PFSK-1 (cell line): ENCODE data around the gene ARHGEF19.

Experiments used
- POLR2AphosphoS5 ChIP-seq: IDR thresholded peaks from 2 replicates; pipeline ENCODE4 v1.6.1; 2012; ENCODE audit warnings: low read depth, mild to moderate bottlenecking, control low read depth, low read length, moderate library complexity
- SIN3A ChIP-seq: IDR thresholded peaks from 2 replicates; pipeline ENCODE4 v1.6.1; 2012; ENCODE audit warnings: mild to moderate bottlenecking, low read length, moderate library complexity, borderline replicate concordance; ENCODE audit not compliant: insufficient read depth
- TAF1 ChIP-seq: IDR thresholded peaks from 2 replicates; pipeline ENCODE4 v1.6.1; 2012; ENCODE audit warnings: low read length, control low read depth, borderline replicate concordance; ENCODE audit not compliant: insufficient read depth

DNA sequence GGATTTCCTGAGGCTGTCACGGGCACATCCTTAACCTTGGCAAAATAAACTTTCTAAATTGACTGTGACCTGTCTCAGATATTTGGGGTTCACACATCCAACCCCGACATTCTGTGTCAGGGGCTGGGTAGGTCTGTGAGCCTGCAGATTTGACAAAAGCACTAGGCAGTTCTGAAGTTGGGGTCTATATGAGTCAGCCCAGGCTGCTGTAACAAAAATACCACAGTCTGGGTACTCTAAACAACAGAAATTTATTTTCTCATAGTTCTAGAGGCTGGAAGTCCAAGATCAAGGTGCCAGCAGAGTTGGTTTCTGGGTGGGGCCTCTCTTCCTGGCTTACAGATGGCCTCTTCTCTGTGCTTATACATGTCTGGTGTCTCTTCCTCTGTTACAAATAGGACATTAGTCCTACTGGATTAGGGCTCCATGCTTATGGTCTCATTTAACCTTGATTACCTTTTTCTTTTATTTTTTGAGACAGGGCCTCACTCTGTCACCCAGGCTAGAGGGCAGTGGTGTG is 27.6 kb upstream of the ARHGEF19 start:
- TF ChIP-seq SIN3A (no peak), POLR2AphosphoS5 (no peak), TAF1 (no peak)
